ENCODE measurements around the gene TNNT3. TPM values are rescaled to one million over a fixed set of nuclear protein-coding genes. Genes with fewer than 3 reads are reported as not detected.

Gene TNNT3
- total and polyA plus RNA-seq, 2 of the 4 experiments (the other 2 are of a cell fraction): not detected

DNA sequence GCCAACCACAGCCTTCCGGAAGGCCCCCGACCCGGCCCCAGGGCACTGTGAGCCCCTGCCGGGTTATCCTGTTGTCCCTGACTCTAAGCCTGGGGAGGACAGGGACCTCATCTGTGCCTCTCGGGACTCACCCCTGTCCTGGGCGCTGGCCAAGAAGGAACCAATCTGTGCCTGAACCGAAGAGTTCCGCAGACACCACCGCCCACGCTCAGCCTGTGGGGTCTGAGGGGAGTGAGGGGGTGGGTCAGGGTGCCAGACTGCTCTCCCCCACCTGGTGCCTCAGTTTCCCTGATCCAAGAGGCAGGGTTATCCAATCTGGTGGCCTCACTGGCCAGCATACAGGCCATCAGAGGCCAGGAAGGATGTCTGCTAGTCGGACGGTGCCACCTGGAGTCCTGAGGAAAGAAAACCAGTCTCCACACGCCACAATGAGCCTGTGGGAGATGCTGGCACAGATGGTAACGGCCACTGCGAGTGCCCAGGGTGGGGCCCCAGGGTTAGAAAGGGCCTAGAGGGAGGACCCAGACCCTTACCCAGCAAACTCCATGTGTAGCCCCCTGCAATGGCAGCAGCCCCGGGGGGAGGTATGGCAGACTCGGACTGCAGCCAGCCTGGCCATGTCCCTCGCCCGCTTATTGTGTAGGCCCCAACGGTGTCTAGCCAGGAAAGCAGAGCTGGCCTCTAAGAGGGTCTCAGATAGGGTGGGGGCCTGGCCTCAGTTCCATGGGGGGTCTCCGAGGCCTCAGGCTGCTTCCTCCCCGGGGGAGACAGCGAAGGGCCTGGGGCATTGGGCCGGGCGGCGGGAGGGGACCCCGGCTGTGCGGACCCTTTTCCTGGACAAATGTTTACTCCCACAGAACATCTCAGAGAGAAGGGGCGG lies 827 bp upstream of the TNNT3 start:
- no peak overlapping the region for H4K8ac ChIP-seq (ENCODE audit: low read depth in 2 of 2, low read length in 2 of 2)
- H3K27ac ChIP-seq (ENCODE audit: insufficient read depth, low read length): no peak overlapping the region
- no peaks in the 10 kb centered on the region for H3K9me1 ChIP-seq (ENCODE audit: insufficient read depth, low read length)
- DNase-seq: no peak
- no peaks in the 10 kb centered on the region; the same call in 1 of the 2 replicates for H4K20me1 ChIP-seq (ENCODE audit: insufficient read depth, low read length)
- no peak overlapping the region for H3K4me2 ChIP-seq (ENCODE audit: low read depth, low read length)
- H4K5ac ChIP-seq (ENCODE audit: low read depth, low read length): no peak overlapping the region
- H3K4me3 ChIP-seq (ENCODE audit: insufficient read depth, low read depth, low read length): no peak overlapping the region
- H4K91ac ChIP-seq (ENCODE audit: insufficient read depth, low read depth, low read length): no peak overlapping the region
- POLR2A ChIA-PET (ENCODE audit: unreplicated experiment): no interaction called here
- TF ChIP-seq CHD1 (IDR thresholded peaks at IDR 0.05; ENCODE audit: low read depth, low read length): no peak
- no peak for TF ChIP-seq RAD21 (IDR thresholded peaks at IDR 0.05; ENCODE audit: low read length)
- H2BK20ac ChIP-seq (ENCODE audit: low read depth, low read length): no peak overlapping the region
- H3K4me1 ChIP-seq (ENCODE audit: control insufficient read depth, insufficient read depth, low read length): no peaks in the 10 kb centered on the region
- no peak overlapping the region for H2AK9ac ChIP-seq (replicated peaks; ENCODE audit: low read depth, low read length, poor library complexity)
- no peak overlapping the region for H2BK120ac ChIP-seq (ENCODE audit: low read depth, low read length)
- H3K9ac ChIP-seq (ENCODE audit: low read depth, low read length): no peak overlapping the region
- no peak overlapping the region for H3K14ac ChIP-seq (replicated peaks; ENCODE audit: low read depth, low read length)
- no peak overlapping the region for H2BK15ac ChIP-seq (ENCODE audit: low read depth, low read length)
- BruUV-seq (replicated peaks): no TSS peak
- CTCF ChIA-PET: no interaction called here
- H3K23ac ChIP-seq (ENCODE audit: low read depth, low read length): no peak overlapping the region
- WGBS, 2 experiments (ENCODE audit: extremely low coverage in 2 of 2, insufficient read length in 1 of 2): no CpG with 5 or more reads among the region's 29 CpGs
- no peak for ATAC-seq (ENCODE audit: low read depth)
- no peaks in the 10 kb centered on the region for H3K36me3 ChIP-seq (ENCODE audit: control insufficient read depth, insufficient read depth, low read length)
- no peak overlapping the region for H2BK5ac ChIP-seq (ENCODE audit: low read depth, low read length, poor library complexity, severe bottlenecking)
- dilution Hi-C loops (cut with HindIII; ENCODE audit: low sequenced_read_pairs, unreplicated experiment) (no loop called here), in situ Hi-C loops (cut with MboI; ENCODE audit: low sequenced_read_pairs) (no loop called here), intact Hi-C loops (cut with micrococcal nuclease) (no loop called here)
- H3K4ac ChIP-seq (ENCODE audit: low read depth, low read length): no peak overlapping the region
- no peak overlapping the region for H2AFZ ChIP-seq (replicated peaks; ENCODE audit: low read length, poor library complexity)
- H3K79me1 ChIP-seq (ENCODE audit: low read depth in 1 of 2, low read length in 2 of 2): no peaks in the 10 kb centered on the region
- no peak overlapping the region for H3K18ac ChIP-seq (ENCODE audit: low read depth, low read length)
- H3K9me3 ChIP-seq (ENCODE audit: control insufficient read depth, insufficient read depth, low read length): no peaks in the 10 kb centered on the region
- H3K56ac ChIP-seq (ENCODE audit: extremely low read depth, insufficient read depth, low read length): no peak overlapping the region
- no peak overlapping the region for H2AK5ac ChIP-seq (ENCODE audit: low read depth, low read length)
- peaks cover 10% of the 10 kb centered on the region for H3K27me3 ChIP-seq (ENCODE audit: control insufficient read depth, insufficient read depth, low read length)

Measured in IMR-90 (cell line).